ENCODE data around the gene GABBR2.

Gene GABBR2

DNA sequence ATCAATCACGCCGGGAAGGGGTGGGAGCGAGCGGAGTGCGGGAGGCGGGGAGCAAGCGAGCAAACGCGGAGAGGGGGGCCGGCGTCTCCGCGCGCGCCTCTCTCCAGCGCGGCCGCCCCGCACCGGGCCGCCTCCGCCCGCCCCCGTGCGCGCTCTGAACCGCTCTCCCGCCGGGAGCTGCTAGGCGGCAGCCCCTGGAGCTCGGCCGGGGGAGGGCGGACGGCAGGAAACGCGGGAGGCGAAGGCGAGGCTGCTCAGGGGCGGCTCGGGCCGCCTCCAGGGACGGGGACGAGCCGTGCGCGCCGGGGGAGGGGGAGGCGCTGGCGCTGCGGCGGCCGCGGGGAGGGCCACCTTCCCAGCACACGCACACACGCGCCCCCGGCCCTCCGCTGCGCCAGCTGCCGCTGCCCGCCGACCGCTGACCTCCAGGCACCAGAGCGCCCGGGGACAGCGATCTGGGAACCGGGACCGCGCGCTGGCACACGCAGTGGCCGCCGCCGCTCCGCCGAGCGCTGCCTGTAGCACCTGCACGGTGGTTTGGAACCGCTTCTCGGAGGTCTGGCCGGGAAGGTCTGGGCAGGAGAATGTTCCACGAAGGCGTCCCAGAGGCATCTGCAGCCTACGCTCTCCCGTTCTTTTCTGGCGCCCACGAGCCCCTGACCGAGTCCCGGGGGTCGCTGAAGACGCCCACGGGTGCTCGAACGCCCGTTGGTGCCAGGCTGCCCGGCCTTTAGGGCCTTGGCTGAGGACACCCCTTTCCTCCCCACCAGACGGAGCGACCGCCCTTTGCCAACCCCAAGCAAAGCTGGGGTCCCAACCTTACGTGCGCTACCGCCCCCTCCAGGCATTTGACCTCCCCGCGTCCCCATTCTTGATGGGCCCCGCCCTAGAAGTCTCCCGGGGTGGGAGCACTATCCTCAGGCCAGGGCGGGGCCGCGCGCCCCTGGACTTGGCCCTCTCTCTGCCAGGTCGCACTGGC lies at the start of gene GABBR2:
Gene GABBR2 (minus strand): TSS at position 3 of the 979 bp plus-strand sequence. CDS start 198 bp downstream, outside the sequence.
- peaks cover 23 to 53% of the 10 kb centered on the region in 2 donors for H3K27me3 ChIP-seq (ENCODE audit: control insufficient read depth in 1 of 2, insufficient read depth in 2 of 2, low read length in 2 of 2)
- no peak within 1 kb of the TSS for H3K9ac ChIP-seq (ENCODE audit: low read length)
- no peak within 1 kb of the TSS for H3K27ac ChIP-seq (ENCODE audit: low read depth, low read length)
- no peaks in the 10 kb centered on the region for H3K4me1 ChIP-seq (ENCODE audit: insufficient read depth, low read length)
- H3K4me3 ChIP-seq (ENCODE audit: low read depth in 1 of 2, low read length in 2 of 2) = peak within 1 kb of the TSS in 1 of 2 donors; percentile 42
- no peaks in the 10 kb centered on the region for H3K9me3 ChIP-seq (ENCODE audit: low read length)
- no peaks in the 10 kb centered on the region for H3K36me3 ChIP-seq (ENCODE audit: insufficient read depth, low read length)

DNA sequence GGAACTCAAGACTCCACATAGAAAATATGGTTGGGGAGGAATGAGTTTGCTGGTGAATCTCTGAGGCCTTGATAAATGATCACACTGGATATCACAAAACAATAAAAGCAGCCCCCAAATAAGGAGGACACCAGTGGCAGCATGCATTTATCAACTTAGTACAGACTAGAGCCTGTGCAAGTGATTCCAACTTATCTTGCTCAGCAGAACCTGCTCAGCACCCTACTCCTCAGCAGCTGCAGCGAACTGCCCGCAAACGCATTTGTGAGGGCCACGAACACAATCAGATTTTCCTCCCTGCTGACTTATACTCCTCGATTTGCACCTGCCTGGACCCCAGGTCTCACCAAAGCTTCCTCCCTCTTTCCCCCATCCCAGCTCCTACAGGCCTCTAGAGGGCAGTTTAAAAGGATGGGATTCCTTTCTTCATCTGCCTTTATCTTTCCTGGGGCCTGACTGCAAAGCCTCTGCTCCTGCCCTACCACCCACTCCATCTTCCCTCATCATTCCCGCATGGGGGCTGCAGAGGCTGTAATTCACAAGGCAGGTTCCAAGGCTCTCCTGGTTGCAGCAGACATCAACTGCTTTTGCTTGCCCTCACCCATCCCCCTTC lies 46.4 kb upstream of the GABBR2 start:
- Histone ChIP-seq H3K9me3 (ENCODE audit: low read length) (peaks cover 4% of the 10 kb centered on the region), H3K4me1 (ENCODE audit: insufficient read depth, low read length) (no peaks in the 10 kb centered on the region), H3K27ac (ENCODE audit: low read depth, low read length) (no peak overlapping the region), H3K4me3 (ENCODE audit: low read depth in 1 of 2, low read length in 2 of 2) (no peak overlapping the region), H3K36me3 (ENCODE audit: insufficient read depth, low read length) (peaks cover 32% of the 10 kb centered on the region), H3K9ac (ENCODE audit: low read length) (no peak overlapping the region), H3K27me3 (ENCODE audit: control insufficient read depth in 1 of 2, insufficient read depth in 2 of 2, low read length in 2 of 2) (no peaks in the 10 kb centered on the region)

GRCh38 chr9:98751210-98751609 lies 42.5 kb upstream of the GABBR2 start:
- Histone ChIP-seq H3K9ac (ENCODE audit: low read length) (no peak overlapping the region), H3K9me3 (ENCODE audit: low read length) (no peaks in the 10 kb centered on the region), H3K4me3 (ENCODE audit: low read depth in 1 of 2, low read length in 2 of 2) (no peak overlapping the region), H3K4me1 (ENCODE audit: insufficient read depth, low read length) (no peaks in the 10 kb centered on the region), H3K27me3 (ENCODE audit: control insufficient read depth in 1 of 2, insufficient read depth in 2 of 2, low read length in 2 of 2) (no peaks in the 10 kb centered on the region), H3K36me3 (ENCODE audit: insufficient read depth, low read length) (peaks cover 38% of the 10 kb centered on the region), H3K27ac (ENCODE audit: low read depth, low read length) (no peak overlapping the region)

- Histone ChIP-seq H3K9ac (ENCODE audit: low read length) (no peak overlapping the region), H3K4me3 (ENCODE audit: low read depth in 1 of 2, low read length in 2 of 2) (no peak overlapping the region), H3K27ac (ENCODE audit: low read depth, low read length) (no peak overlapping the region), H3K4me1 (ENCODE audit: insufficient read depth, low read length) (no peaks in the 10 kb centered on the region), H3K9me3 (ENCODE audit: low read length) (no peaks in the 10 kb centered on the region), H3K27me3 (ENCODE audit: control insufficient read depth in 1 of 2, insufficient read depth in 2 of 2, low read length in 2 of 2) (no peaks in the 10 kb centered on the region), H3K36me3 (ENCODE audit: insufficient read depth, low read length) (peaks cover 32% of the 10 kb centered on the region)
Measured at GRCh38 chr9:98750364-98751060, 41.8 kb upstream of the GABBR2 start.

- H3K4me1 ChIP-seq (ENCODE audit: insufficient read depth, low read length) = no peaks in the 10 kb centered on the region
- H3K27ac ChIP-seq (ENCODE audit: low read depth, low read length) = no peak overlapping the region
- H3K9me3 ChIP-seq (ENCODE audit: low read length) = no peaks in the 10 kb centered on the region
- no peaks in the 10 kb centered on the region for H3K27me3 ChIP-seq (ENCODE audit: control insufficient read depth in 1 of 2, insufficient read depth in 2 of 2, low read length in 2 of 2)
- H3K9ac ChIP-seq (ENCODE audit: low read length) = no peak overlapping the region
- H3K4me3 ChIP-seq (ENCODE audit: low read depth in 1 of 2, low read length in 2 of 2) = no peak overlapping the region
- peaks cover 41% of the 10 kb centered on the region for H3K36me3 ChIP-seq (ENCODE audit: insufficient read depth, low read length)
Measured at GRCh38 chr9:98747476-98747875, 38.7 kb upstream of the GABBR2 start.

DNA sequence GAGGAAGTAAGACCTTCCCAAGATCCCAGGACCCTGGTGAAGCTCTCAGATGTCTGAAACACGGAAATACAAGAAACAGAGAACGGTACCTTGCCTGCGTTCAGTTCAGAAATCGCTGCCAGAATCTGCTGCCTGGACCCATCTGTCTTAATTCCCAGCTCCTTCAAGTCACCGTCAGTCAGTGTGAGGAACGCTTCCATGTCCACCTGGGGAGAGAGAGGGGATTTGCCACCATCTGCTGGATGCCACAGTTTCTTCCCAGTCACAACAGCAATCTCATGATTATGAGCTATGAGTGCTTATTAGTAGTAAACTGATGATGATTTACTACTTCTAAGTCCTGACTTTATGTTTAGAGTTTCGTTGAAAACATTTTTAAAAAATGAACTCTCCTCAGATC lies 36.7 kb upstream of the GABBR2 start:
- H3K9ac ChIP-seq (ENCODE audit: low read length) = no peak overlapping the region
- no peaks in the 10 kb centered on the region for H3K27me3 ChIP-seq (ENCODE audit: control insufficient read depth in 1 of 2, insufficient read depth in 2 of 2, low read length in 2 of 2)
- no peak overlapping the region for H3K27ac ChIP-seq (ENCODE audit: low read depth, low read length)
- no peaks in the 10 kb centered on the region for H3K4me1 ChIP-seq (ENCODE audit: insufficient read depth, low read length)
- peaks cover 41% of the 10 kb centered on the region for H3K36me3 ChIP-seq (ENCODE audit: insufficient read depth, low read length)
- no peaks in the 10 kb centered on the region for H3K9me3 ChIP-seq (ENCODE audit: low read length)
- H3K4me3 ChIP-seq (ENCODE audit: low read depth in 1 of 2, low read length in 2 of 2) = no peak overlapping the region

GRCh38 chr9:98743818-98744611 lies 35.3 kb upstream of the GABBR2 start:
- H3K36me3 ChIP-seq (ENCODE audit: insufficient read depth, low read length) = peaks cover 28% of the 10 kb centered on the region

GRCh38 chr9:98743329-98743728 lies 34.6 kb upstream of the GABBR2 start:
- Histone ChIP-seq H3K4me1 (ENCODE audit: insufficient read depth, low read length) (no peaks in the 10 kb centered on the region), H3K9me3 (ENCODE audit: low read length) (no peaks in the 10 kb centered on the region), H3K27ac (ENCODE audit: low read depth, low read length) (no peak overlapping the region), H3K4me3 (ENCODE audit: low read depth in 1 of 2, low read length in 2 of 2) (no peak overlapping the region), H3K9ac (ENCODE audit: low read length) (no peak overlapping the region), H3K27me3 (ENCODE audit: control insufficient read depth in 1 of 2, insufficient read depth in 2 of 2, low read length in 2 of 2) (no peaks in the 10 kb centered on the region), H3K36me3 (ENCODE audit: insufficient read depth, low read length) (peaks cover 25% of the 10 kb centered on the region)

More at GRCh38 chr9:98743818-98744611, 35.3 kb upstream of the GABBR2 start:
- Histone ChIP-seq H3K9me3 (ENCODE audit: low read length) (no peaks in the 10 kb centered on the region), H3K4me3 (ENCODE audit: low read depth in 1 of 2, low read length in 2 of 2) (no peak overlapping the region), H3K27ac (ENCODE audit: low read depth, low read length) (no peak overlapping the region), H3K4me1 (ENCODE audit: insufficient read depth, low read length) (no peaks in the 10 kb centered on the region), H3K9ac (ENCODE audit: low read length) (no peak overlapping the region), H3K27me3 (ENCODE audit: control insufficient read depth in 1 of 2, insufficient read depth in 2 of 2, low read length in 2 of 2) (no peaks in the 10 kb centered on the region)

DNA sequence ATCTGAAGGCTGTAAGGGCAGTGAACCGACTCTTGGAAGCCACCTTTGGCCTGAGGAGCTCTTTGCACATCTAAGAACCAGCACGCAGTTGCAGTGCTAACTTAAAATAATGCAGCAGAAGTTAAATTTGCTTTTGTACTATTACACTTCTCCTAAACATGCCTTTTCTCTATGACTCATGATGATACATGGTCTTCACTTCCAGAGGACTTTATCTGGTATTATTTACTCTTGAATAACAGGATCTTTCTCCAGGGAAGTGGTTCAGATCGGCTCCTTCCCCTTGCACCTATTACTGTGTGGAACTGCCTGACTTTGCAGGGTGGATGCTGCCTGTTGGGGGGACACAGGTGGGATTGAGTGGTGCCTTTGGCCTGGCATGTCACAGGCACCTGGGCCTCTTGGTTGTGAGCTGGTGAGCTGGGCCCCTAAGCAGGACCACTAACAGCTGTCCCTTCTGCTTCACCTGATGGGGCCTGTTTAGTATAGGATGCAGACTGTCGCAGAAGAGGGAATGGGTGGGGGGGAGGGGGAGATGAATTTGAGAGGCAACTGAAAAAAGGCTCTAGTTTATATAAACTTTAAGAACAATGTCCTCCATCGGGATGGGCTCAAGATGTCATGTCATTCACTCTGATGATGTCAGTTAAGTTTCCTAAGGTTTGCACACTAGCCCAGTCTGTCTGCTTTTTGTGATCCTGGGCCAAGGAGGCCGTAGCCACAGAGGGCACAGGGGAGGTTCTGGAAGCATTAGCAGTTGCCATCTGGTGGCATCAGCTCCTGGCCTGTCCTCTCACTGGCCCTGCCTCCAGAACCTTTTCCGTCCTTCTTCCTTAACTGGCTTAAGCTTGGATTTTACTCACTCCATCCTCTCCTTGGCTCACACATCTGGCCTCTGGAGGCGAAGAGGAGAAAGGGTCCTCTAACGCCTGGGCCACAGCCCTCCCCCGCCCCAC lies 33.9 kb upstream of the GABBR2 start:
- Histone ChIP-seq H3K9ac (ENCODE audit: low read length) (no peak overlapping the region), H3K27ac (ENCODE audit: low read depth, low read length) (no peak overlapping the region), H3K4me1 (ENCODE audit: insufficient read depth, low read length) (no peaks in the 10 kb centered on the region), H3K9me3 (ENCODE audit: low read length) (no peaks in the 10 kb centered on the region), H3K27me3 (ENCODE audit: control insufficient read depth in 1 of 2, insufficient read depth in 2 of 2, low read length in 2 of 2) (no peaks in the 10 kb centered on the region), H3K36me3 (ENCODE audit: insufficient read depth, low read length) (peaks cover 19% of the 10 kb centered on the region), H3K4me3 (ENCODE audit: low read depth in 1 of 2, low read length in 2 of 2) (no peak overlapping the region)

DNA sequence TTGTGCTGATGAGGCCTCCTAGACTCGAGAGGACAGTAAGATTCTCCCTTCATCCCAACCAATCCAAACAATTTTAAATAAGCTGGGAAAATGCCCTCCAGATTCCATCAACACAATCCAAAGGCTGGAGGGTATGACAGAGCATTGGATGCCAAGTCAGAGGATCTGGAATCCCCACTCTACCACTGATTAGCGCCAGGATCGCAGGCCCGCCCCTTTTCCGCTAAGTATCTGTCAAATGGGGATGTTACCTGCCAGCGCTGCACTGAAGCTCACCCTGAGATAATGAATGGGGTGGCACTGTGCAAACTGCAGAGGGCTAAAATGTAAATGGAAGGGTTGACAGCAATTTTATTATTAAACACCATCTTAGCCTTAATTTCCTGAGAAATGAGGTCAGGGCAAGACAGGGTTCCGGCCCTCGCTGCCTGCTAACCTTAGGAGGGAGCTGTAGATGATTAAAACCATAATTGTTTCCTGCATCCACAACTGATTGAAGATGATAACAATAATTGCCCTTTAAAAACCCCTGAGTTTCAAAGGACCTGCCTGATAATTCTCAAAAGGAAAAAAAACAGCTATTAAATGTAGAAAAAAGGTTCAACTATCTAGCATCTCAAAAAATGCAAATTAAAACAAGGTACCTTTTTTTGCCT lies 31.6 kb upstream of the GABBR2 start:
- Histone ChIP-seq H3K36me3 (ENCODE audit: insufficient read depth, low read length) (peaks cover 27% of the 10 kb centered on the region), H3K9ac (ENCODE audit: low read length) (no peak overlapping the region), H3K4me3 (ENCODE audit: low read depth in 1 of 2, low read length in 2 of 2) (no peak overlapping the region), H3K27ac (ENCODE audit: low read depth, low read length) (no peak overlapping the region), H3K9me3 (ENCODE audit: low read length) (no peaks in the 10 kb centered on the region), H3K27me3 (ENCODE audit: control insufficient read depth in 1 of 2, insufficient read depth in 2 of 2, low read length in 2 of 2) (no peaks in the 10 kb centered on the region), H3K4me1 (ENCODE audit: insufficient read depth, low read length) (no peaks in the 10 kb centered on the region)
